OCI-LY1 (cell line): ENCODE results near the gene DCAF12.
A peak's percentile ranks its signal among the peaks of the same experiment; 100 is the strongest.

Experiments
- H2AFZ ChIP-seq: fragments of 200-600 bp; sonication (generic), shearing (Covaris generic); 2 replicates; pipeline ENCODE4 v1.6.0; 2014; ENCODE audit warnings: antibody characterized with exemption, mild to moderate bottlenecking, low read length
- H3F3A ChIP-seq: fragments of 200-600 bp; sonication (generic), shearing (Covaris generic); 2 replicates; pipeline ENCODE4 v1.6.0; 2014; ENCODE audit warnings: mild to moderate bottlenecking, antibody characterized with exemption, low read length, moderate library complexity; ENCODE audit not compliant: insufficient read depth
- H3K27ac ChIP-seq: fragments of 200-600 bp; sonication (generic); 2 replicates; pipeline ENCODE4 v1.5.1; 2014; ENCODE audit warnings: low read length, mixed run types, mild to moderate bottlenecking, low read depth; ENCODE audit not compliant: poor library complexity, severe bottlenecking
- H3K27me3 ChIP-seq: fragments of 200-600 bp; sonication (generic); 2 replicates; pipeline ENCODE4 v1.6.0; 2014; ENCODE audit warnings: antibody characterized with exemption, mild to moderate bottlenecking, low read length, moderate library complexity; ENCODE audit not compliant: insufficient read depth
- H3K36me3 ChIP-seq: fragments of 200-600 bp; sonication (generic); 2 replicates; pipeline ENCODE4 v1.6.1; 2014; ENCODE audit warnings: mild to moderate bottlenecking, antibody characterized with exemption, low read length, moderate library complexity, mixed read lengths; ENCODE audit not compliant: insufficient read depth
- H3K4me1 ChIP-seq: fragments of 200-600 bp; sonication (generic); 2 replicates; pipeline ENCODE4 v1.5.1; 2014; ENCODE audit warnings: mild to moderate bottlenecking, low read length, moderate library complexity; ENCODE audit not compliant: insufficient read depth, severe bottlenecking
- H3K4me2 ChIP-seq: fragments of 200-600 bp; sonication (generic), shearing (Covaris generic); 2 replicates; pipeline ENCODE4 v1.6.1; 2014; ENCODE audit warnings: low read length
- H3K4me3 ChIP-seq: fragments of 200-600 bp; sonication (generic); 2 replicates; pipeline ENCODE4 v1.5.1; 2014; ENCODE audit warnings: low read length, low read depth, mild to moderate bottlenecking, mixed read lengths; ENCODE audit not compliant: poor library complexity, severe bottlenecking
- H3K79me2 ChIP-seq: fragments of 200-600 bp; shearing (Covaris generic); 2 replicates; pipeline ENCODE4 v1.6.1; 2016; ENCODE audit warnings: mixed run types, low read length, mixed read lengths; ENCODE audit not compliant: insufficient read depth
- H3K9ac ChIP-seq: fragments of 200-600 bp; sonication (generic), shearing (Covaris generic); 2 replicates; pipeline ENCODE4 v1.6.1; 2014; ENCODE audit warnings: mild to moderate bottlenecking, low read length, mixed read lengths
- H3K9me2 ChIP-seq: fragments of 200-600 bp; sonication (generic), shearing (Covaris generic); 2 replicates; pipeline ENCODE4 v1.6.1; 2014; ENCODE audit warnings: low read depth, mild to moderate bottlenecking, low read length, mixed read lengths
- H3K9me3 ChIP-seq: fragments of 200-600 bp; shearing (Covaris generic); 2 replicates; pipeline ENCODE4 v1.6.1; 2014; ENCODE audit warnings: low read length, mixed read lengths
- H4K20me1 ChIP-seq: fragments of 200-600 bp; sonication (generic), shearing (Covaris generic); 2 replicates; pipeline ENCODE4 v1.6.0; 2016; ENCODE audit warnings: mild to moderate bottlenecking, low read length; ENCODE audit not compliant: insufficient read depth
- EZH2 ChIP-seq: fragments of 200-600 bp; sonication (generic), shearing (Covaris generic); IDR thresholded peaks from 2 replicates; pipeline ENCODE4 v1.8.0; 2017; ENCODE audit warnings: borderline replicate concordance, mixed run types, mild to moderate bottlenecking, antibody characterized with exemption, low read length, moderate library complexity, mixed read lengths
- TF ChIP-seq, protein P1 (sequence below): fragments of 200-600 bp; sonication (generic), shearing (Covaris generic); IDR thresholded peaks from 2 replicates; pipeline ENCODE4 v1.5.1; 2017; ENCODE audit warnings: mild to moderate bottlenecking, antibody characterized with exemption, low read length, moderate library complexity, mixed read lengths

DCAF12 gene

DNA sequence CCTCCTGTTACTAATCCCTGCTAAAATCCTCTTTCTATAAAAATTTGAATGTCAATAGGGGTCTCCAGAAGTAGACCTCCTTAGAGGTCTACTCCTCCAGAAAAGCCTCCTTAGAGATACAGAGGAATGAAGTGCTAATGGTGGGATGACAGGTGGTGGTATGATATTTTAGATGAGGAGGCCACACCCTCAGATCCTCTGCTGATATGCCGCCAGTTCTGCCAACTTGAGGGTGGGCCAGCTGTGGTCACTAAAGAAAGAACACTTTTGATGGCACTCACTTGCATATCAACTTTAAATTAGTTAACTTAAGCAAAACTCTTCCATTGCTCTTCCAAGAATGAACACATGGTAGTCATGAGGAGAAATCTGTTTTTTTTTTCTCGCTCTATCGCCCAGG lies 61.0 kb downstream of the DCAF12 start:
- Histone ChIP-seq H3K27me3 (no peaks in the 10 kb centered on the region), H3K79me2 (no peaks in the 10 kb centered on the region), H3K9me2 (no peaks in the 10 kb centered on the region), H3K36me3 (no peaks in the 10 kb centered on the region), H3K4me3 (no peak overlapping the region), H3K4me1 (no peaks in the 10 kb centered on the region), H3F3A (no peaks in the 10 kb centered on the region), H3K27ac (no peak overlapping the region), H3K9ac (no peak overlapping the region), H2AFZ (no peak overlapping the region), H4K20me1 (no peaks in the 10 kb centered on the region), H3K4me2 (no peak overlapping the region), H3K9me3 (no peaks in the 10 kb centered on the region)
- TF ChIP-seq, protein P1, sequence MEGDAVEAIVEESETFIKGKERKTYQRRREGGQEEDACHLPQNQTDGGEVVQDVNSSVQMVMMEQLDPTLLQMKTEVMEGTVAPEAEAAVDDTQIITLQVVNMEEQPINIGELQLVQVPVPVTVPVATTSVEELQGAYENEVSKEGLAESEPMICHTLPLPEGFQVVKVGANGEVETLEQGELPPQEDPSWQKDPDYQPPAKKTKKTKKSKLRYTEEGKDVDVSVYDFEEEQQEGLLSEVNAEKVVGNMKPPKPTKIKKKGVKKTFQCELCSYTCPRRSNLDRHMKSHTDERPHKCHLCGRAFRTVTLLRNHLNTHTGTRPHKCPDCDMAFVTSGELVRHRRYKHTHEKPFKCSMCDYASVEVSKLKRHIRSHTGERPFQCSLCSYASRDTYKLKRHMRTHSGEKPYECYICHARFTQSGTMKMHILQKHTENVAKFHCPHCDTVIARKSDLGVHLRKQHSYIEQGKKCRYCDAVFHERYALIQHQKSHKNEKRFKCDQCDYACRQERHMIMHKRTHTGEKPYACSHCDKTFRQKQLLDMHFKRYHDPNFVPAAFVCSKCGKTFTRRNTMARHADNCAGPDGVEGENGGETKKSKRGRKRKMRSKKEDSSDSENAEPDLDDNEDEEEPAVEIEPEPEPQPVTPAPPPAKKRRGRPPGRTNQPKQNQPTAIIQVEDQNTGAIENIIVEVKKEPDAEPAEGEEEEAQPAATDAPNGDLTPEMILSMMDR = no peak
- no peak for TF ChIP-seq EZH2

DNA sequence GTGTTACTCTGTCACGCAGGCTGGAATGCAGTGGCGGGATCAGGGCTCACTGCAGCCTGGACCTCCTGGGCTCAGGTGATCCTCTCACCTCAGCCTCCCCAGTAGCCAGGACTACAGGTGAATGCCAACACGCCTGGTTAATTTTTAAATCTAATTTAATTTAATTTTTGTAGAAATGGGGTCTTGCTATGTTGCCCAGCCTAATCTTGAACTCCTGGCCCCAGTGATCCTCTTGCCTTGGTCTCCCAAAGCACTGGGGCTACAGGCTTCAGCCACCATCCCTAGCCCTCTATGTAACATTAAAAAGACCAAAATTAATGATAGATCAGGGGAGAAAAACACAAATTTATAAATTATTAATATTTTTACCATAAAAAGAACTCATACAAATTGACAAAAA lies 66.5 kb downstream of the DCAF12 start:
- Histone ChIP-seq H3K27me3 (no peaks in the 10 kb centered on the region; the same call in 1 of the 2 replicates), H3K4me2 (no peak overlapping the region), H3K79me2 (no peaks in the 10 kb centered on the region), H3K4me1 (no peaks in the 10 kb centered on the region), H3K9ac (no peak overlapping the region), H3K9me2 (no peaks in the 10 kb centered on the region), H3F3A (no peaks in the 10 kb centered on the region), H3K4me3 (no peak overlapping the region), H3K36me3 (no peaks in the 10 kb centered on the region), H3K27ac (no peak overlapping the region), H3K9me3 (no peaks in the 10 kb centered on the region), H4K20me1 (no peaks in the 10 kb centered on the region), H2AFZ (no peak overlapping the region)
- TF ChIP-seq, protein P1 = no peak
- TF ChIP-seq EZH2 = no peak

GRCh38 chr9:34059281-34059680 lies 67.2 kb downstream of the DCAF12 start:
- H3K4me3 ChIP-seq = no peak overlapping the region
- no peaks in the 10 kb centered on the region for H4K20me1 ChIP-seq
- no peaks in the 10 kb centered on the region; the same call in 1 of the 2 replicates for H3K27me3 ChIP-seq
- H3K36me3 ChIP-seq = no peaks in the 10 kb centered on the region
- H2AFZ ChIP-seq = no peak overlapping the region
- H3K4me1 ChIP-seq = no peaks in the 10 kb centered on the region
- no peak overlapping the region for H3K9ac ChIP-seq
- no peaks in the 10 kb centered on the region for H3F3A ChIP-seq
- no peak overlapping the region for H3K27ac ChIP-seq
- no peaks in the 10 kb centered on the region for H3K9me3 ChIP-seq
- no peaks in the 10 kb centered on the region for H3K9me2 ChIP-seq
- no peak overlapping the region for H3K4me2 ChIP-seq
- no peak for TF ChIP-seq EZH2
- no peaks in the 10 kb centered on the region for H3K79me2 ChIP-seq

DNA sequence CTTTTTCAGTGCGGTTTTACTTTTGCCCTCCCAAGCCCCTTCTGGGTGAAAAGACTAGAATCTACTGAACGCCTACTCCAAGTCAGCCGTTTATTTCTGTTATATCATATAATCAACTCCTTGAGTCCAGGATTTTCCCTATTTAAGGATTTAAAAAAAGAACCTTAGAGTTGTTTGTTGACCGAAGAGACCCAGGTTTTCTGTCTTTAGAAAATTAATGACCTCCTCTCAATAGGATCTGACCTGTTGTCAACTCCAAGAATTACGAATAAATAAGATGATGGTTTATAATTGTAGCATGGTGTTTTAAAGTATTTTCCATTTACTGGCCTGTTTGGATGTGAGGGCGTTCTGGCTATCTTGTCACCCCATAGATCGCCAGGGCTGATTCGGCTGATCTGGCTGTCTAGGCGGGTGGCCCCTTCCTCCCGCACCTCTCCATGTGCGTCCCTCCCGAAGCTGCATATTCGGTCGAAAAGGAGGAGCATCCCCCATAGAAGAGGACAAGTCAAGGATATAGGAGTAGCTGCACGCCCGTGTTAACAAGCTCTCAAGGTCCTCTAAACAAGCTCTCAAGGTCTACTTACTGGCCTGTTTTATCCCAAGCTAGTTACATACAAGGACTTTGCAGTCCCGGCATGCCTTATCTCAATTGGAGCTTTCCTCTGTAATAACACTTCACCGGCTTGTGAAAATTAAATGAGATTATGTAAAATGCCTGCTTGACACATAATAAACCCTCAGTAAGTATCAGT lies 76.7 kb downstream of the DCAF12 start:
- H3K4me3 ChIP-seq = peak overlapping the region; percentile 86

More for the DNA sequence above, 76.7 kb downstream of the DCAF12 start:
- H3K9me2 ChIP-seq = no peaks in the 10 kb centered on the region
- H4K20me1 ChIP-seq = no peaks in the 10 kb centered on the region
- peak overlapping the region; percentile 83 for H3K27ac ChIP-seq
- H3K27me3 ChIP-seq = no peaks in the 10 kb centered on the region
- H3K9me3 ChIP-seq = no peaks in the 10 kb centered on the region
- H3K4me1 ChIP-seq = peaks cover 36% of the 10 kb centered on the region
- peaks cover 2% of the 10 kb centered on the region; the same call in 1 of the 2 replicates for H3K36me3 ChIP-seq
- H3K4me2 ChIP-seq = peak overlapping the region; percentile 91
- peaks cover 38% of the 10 kb centered on the region for H3K79me2 ChIP-seq
- no peak for TF ChIP-seq EZH2
- TF ChIP-seq, protein P1 = no peak
- H2AFZ ChIP-seq = peak overlapping the region; percentile 64
- peak overlapping the region; percentile 88 for H3K9ac ChIP-seq
- no peaks in the 10 kb centered on the region for H3F3A ChIP-seq
